ENCODE results near the gene NLGN1.
"Not testable (repeated sequence)": the region's sequence is repeated elsewhere in the genome, so short reads cannot be mapped to it uniquely, and the experiment has no call there.

Gene NLGN1

DNA sequence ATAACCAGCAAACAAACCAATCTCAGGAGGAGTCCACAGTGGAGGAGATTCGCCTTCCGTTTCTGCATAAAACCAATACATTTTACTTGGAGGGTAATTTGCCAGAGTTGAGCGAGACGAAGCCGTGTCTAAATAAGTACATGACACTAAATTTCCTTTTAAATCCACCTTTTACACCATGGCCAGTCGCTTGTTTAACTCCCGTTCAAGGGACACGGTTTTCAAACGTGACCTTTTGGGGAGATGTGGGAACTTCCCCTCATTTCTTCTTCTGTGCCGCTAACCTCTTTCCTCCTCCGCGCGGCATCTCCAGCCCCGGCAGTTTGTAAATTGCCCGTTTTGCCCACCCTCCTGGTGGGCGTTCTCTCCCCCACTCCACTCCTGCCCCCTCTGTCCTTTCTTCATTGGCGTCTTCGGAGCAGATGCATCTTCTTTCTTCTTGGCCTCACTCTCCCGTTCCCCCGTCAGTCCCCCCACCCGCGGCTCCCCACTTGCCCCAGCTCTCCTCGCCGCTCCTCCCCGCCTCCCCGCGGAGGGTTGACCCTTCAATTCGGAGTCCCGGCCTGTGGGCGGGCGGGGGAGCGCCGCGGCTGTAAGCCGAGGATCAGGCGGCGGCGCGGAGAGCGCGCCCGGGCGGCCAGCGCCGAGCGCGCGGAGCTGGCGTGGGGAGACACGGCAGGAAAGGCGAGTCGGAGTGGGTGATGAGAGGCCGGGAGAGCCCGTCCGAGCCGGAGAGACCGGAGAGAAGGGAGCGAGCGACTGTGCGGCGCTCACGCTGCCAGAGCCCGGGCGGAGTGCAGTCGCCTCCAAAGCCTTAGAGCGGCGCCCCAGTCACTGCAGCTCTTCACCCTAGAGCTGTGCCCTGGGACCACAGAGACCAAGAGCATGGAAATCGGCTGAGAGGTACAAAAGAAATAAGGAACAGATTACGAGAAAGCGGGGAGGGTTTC, at the start of gene NLGN1:
Gene NLGN1, plus strand, starts transcription at position 584 of the 950 bp plus-strand sequence.
- DNase-seq (ENCODE audit: low read depth) = no peak

GRCh38 chr3:173351886-173352285, 45.7 kb upstream of the NLGN1 start:
- no peak for DNase-seq (ENCODE audit: low read depth)

GRCh38 chr3:173353137-173353536, 44.4 kb upstream of the NLGN1 start:
- DNase-seq (ENCODE audit: low read depth) = not testable (repeated sequence)

- DNase-seq (ENCODE audit: low read depth) = no peak
These were observed 43.4 kb upstream of the NLGN1 start for GRCh38 chr3:173354124-173354523.

DNA sequence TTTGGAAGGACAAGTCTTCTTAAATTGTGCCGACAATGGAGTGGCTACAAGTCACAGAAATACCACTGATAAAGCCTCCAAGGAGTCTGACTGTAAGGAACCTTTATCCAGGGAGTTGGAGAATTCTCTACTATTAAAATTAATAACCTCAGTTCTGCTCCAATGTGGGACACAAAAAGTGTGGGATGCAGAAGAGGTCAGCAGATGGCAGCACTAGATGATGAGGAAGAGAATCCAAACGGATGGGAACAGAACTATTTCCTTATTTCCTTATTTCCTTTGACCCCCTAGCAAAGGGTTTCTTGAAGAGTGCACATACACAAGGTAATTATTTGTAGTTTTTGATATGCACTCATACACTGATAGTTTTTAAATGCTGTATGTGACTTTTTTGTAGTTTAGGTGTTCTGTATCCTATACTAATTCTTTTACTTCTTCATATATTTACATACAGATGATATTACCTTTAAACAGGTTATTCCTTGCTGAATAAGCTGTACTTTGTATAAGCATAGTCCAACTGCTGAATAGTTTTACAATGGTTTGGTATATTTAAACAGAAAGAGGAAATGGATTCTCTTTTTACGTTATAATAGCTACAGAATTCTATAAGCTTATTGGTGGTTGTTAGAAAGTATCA, 25.6 kb upstream of the NLGN1 start:
- DNase-seq (ENCODE audit: low read depth) = no peak

DNA sequence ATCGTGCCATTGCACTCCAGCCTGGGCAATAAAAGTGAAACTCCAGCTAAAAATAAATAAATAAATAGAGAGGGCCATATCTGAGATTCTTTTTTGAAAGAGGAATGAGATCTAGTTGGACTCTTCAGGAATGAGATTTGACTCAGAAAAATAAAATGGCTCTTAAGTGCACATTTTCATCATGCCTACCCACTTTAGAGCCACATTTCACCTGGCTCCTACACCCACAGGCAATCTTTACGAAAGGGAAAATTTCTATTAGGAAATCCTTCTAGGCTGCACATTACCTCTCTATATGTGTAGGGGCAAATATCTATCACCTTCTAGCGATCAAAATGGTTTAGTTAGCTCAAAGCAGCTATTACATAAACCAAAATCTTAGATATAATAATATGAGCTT, 16.9 kb upstream of the NLGN1 start:
- DNase-seq (ENCODE audit: low read depth) = no peak

DNA sequence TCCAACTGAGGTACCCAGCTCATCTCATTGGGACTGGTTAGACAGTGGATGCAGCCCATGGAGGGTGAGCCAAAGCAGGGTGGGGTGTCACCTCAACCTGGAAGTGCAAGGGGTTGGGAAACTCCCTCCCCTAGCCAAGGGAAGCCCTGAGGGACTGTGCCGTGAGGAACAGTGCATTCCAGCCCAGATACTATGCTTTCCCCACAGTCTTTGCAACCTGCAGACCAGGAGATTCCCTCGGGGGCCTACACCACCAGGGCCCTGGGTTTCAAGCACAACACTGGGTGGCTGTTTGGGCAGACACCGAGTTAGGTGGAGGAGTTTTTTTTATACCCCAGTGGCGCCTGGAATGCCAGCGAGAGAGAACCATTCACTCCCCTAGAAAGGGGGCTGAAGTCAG, 15.6 kb upstream of the NLGN1 start:
- not testable (repeated sequence) for DNase-seq (ENCODE audit: low read depth)

- DNase-seq (ENCODE audit: low read depth) = no peak
These were observed 2.5 kb upstream of the NLGN1 start for GRCh38 chr3:173395073-173395411.

DNA sequence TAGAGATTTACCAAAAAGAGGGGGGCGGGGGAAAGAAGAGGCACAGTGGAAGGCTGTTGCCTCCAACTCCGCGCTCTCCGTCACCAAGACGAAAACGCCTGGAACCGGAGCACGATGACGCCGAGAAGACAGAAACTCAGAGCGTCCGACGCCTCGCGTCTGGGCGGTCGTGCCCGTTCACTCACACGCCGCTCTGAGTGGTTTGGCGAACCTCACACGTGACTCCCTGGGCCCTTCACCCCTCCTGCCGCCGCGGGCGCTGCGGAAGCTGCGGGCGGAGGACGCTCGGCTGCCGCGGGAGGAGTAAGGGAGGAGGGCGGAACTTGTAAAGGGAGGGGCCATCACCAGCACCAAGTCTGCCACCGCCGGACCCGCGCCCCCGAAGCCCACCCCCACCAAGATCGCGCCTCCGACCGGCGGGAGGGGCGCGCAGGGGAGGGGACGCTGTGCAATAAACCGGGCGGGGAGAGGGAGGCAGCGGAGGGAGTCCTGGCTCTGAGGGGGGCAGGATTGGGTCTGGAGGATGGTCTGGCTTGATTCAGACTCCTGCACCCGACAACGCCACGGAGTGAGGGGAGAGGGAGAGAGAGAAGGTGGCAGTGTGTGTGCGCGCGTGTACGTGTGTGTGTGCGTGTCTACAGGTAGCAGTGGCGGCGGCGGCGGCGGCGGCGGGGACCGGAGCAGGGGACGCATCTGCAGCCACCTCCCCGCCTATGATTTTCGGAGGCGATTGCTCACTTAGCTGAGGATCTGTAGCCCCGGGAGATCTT, 1.9 kb upstream of the NLGN1 start:
- no peak for DNase-seq (ENCODE audit: low read depth)

GRCh38 chr3:173396191-173397041, 1.1 kb upstream of the NLGN1 start:
- DNase-seq (ENCODE audit: low read depth) = no peak

GRCh38 chr3:173398111-173398479, 551 bp downstream of the NLGN1 start:
- no peak for DNase-seq (ENCODE audit: low read depth)

DNA sequence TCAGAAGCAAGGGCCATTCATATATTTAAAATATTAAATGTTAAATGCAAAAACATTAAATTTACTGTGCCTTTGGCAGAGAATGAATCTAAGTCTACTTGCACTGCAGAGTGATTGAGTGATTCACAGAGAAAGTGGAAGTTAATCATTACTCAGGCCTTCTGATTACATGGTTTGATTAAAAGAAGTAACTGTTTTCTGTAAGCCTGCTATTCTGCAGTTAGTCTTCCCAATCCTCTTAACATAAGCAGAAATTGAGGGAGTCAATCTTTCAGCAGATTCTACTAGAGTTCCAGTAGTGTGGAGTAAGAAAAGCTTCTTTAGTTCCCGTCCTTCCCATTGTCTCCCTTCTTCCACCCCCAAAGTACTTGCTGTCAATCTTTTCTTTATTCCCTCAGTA, 1.5 kb downstream of the NLGN1 start:
- no peak for DNase-seq (ENCODE audit: low read depth)

DNA sequence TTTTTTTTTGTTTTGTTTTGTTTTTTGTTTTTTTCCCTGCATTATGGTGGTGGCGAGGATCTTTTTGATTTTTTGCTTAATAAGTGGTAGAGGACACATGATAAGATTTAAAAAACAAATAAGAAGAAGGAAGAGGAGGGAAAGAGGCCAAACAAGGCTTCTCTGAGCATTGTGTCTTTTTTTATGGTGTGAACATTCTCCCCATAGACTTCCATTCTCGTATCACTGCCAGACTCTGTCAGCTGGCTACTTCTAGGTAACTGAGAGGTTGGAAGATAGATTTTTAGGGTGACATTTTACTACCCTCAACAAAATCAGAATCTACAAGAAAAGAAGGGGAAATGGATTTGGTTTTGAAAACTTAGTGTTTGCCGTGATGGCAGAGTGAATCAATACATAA, 3.8 kb downstream of the NLGN1 start:
- DNase-seq (ENCODE audit: low read depth) = no peak

GRCh38 chr3:173402656-173403055, 5.1 kb downstream of the NLGN1 start:
- DNase-seq (ENCODE audit: low read depth) = no peak

DNA sequence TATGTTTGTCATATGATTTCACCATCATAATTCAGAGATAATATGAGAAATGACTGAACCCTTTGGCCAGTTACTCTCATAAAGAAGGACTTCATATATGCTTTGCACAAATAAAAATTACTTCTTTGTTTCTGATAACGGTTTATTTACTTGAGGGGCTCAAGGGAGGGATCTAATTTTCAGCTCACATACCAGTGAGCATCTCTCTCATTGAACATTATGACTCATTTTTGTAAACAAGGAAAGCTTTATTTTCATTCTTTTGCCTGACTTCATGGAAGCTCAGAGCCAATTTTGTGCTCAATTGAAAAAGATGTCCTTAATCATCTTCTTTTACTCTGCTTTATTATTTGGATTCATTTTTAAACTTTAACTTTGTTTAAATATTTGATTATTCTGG, 5.8 kb downstream of the NLGN1 start:
- no peak for DNase-seq (ENCODE audit: low read depth)

DNA sequence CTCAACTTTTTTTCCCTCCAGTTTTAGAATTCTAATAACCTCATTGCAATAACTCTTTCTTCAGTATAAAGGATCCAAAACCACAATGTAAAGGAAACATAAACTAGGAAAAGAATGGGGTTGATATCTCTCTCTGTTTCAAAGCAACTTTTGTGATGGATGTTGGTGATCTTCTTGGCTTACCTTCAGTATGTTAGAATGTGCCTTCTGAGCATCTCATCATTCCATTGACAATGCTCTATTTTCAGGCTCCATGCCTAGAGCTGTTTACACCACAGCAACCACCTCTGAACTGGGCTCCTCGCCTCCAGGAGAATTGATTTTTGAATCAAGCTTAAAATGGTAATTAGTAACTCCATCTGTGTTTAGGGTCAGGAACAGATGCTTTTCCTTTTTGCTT, 6.6 kb downstream of the NLGN1 start:
- DNase-seq (ENCODE audit: low read depth) = no peak

GRCh38 chr3:173410436-173410835, 12.9 kb downstream of the NLGN1 start:
- DNase-seq (ENCODE audit: low read depth) = no peak

DNA sequence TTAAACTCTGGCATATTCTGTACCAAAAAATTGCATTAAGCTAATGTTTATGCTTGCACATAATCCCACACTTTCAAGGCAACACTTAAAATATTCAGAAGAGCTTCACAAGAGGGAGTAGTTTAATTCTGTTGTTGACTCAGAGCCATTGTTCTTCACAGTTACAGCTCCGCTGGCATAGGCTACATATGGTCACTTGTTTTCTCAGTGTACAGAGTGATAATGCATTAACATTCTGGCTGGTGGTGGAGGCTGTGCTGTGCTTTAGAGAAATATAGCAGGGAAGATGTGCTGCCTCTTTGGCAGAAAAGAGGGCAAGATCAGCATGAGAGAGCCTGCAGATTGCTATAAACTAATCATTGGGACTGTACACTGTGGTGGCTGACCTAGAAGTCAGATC, 13.3 kb downstream of the NLGN1 start:
- DNase-seq (ENCODE audit: low read depth) = no peak

- no peak for DNase-seq (ENCODE audit: low read depth)
These were observed 13.9 kb downstream of the NLGN1 start for GRCh38 chr3:173411375-173411973.

DNA sequence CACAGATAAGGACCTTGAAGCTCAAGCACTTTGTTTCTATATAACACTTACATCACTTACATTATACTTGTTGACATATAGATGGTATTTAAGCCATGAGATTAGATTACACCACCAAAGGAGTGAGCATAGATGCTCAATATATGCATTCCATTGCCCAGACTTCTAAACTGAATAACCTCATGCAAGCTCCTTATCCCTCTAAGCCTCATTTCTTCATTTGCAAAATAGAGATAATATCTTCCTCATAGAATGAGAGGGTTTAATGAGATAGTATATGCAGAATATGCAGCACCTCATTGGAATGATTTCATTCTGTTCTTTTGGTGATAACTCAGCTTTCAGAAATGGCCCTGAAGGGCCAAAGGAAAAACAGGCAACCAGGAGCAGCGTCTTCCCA, 18.5 kb downstream of the NLGN1 start:
- DNase-seq (ENCODE audit: low read depth) = no peak

- no peak for DNase-seq (ENCODE audit: low read depth)
These were observed 31.5 kb downstream of the NLGN1 start for GRCh38 chr3:173429076-173429475.

DNA sequence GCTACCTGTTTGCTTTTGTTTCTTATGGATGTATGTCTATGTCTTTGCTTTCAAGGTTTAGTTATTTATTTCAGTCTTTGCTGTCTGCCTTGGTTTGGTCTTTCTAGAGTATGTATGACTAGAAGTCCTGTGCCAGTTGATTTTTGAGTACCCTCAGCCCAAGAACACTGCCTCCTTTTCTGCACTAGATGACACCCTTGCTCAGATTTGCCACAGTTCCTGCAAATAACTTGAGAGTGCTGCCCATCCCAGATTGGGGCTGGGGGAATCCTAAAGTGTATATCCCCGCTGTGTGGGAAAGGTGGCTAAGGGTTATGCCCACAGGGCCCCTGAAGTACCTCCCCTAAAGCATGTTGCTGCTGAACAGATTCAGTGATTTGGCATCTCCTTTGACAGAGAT, 32.0 kb downstream of the NLGN1 start:
- DNase-seq (ENCODE audit: low read depth) = no peak
